Type B pancreatic cell (in vitro differentiated cells): Measurements from ENCODE around the gene TENT4B. TPM values are rescaled to one million over a fixed set of nuclear protein-coding genes. Genes with fewer than 3 reads are reported as not detected.

Experiments used
- DNase-seq: peaks from one replicate; pipeline ENCODE4 v3.0.0; 2021; ENCODE audit warnings: mixed read lengths; ENCODE audit not compliant: unreplicated experiment; ENCODE audit errors: extremely low spot score
- H3K27ac Mint-ChIP-seq: 2 replicates; pipeline ENCODE4 v1.8.0; 2021; ENCODE audit warnings: mild to moderate bottlenecking, mixed read lengths
- H3K27me3 Mint-ChIP-seq: 2 replicates; pipeline ENCODE4 v1.8.0; 2021; ENCODE audit warnings: mixed read lengths
- H3K36me3 Mint-ChIP-seq: 2 replicates; pipeline ENCODE4 v1.8.0; 2021; ENCODE audit warnings: mixed read lengths
- H3K4me1 Mint-ChIP-seq: one replicate; pipeline ENCODE4 v1.8.0; 2021; ENCODE audit warnings: mixed read lengths; ENCODE audit not compliant: unreplicated experiment
- H3K4me3 Mint-ChIP-seq: 2 replicates; pipeline ENCODE4 v1.8.0; 2021; ENCODE audit warnings: mild to moderate bottlenecking, mixed read lengths
- H3K9me3 Mint-ChIP-seq: 2 replicates; pipeline ENCODE4 v1.8.0; 2021; ENCODE audit warnings: mixed read lengths
- total RNA-seq: library from RNA; stranded (reverse); gene quantifications from 2 replicates; pipeline ENCODE4 v1.2.1, GENCODE V29; 2021; ENCODE audit warnings: low replicate concordance
- TF ChIP-seq, protein P1 (sequence below): fragments of 200-600 bp; sonication (generic); conservative IDR thresholded peaks from 2 replicates; pipeline ENCODE4 v1.5.0; 2021; ENCODE audit warnings: antibody characterized with exemption, mild to moderate bottlenecking

The TENT4B gene
- total RNA-seq, 1 donor from 2014 or later = 14.1 TPM

DNA sequence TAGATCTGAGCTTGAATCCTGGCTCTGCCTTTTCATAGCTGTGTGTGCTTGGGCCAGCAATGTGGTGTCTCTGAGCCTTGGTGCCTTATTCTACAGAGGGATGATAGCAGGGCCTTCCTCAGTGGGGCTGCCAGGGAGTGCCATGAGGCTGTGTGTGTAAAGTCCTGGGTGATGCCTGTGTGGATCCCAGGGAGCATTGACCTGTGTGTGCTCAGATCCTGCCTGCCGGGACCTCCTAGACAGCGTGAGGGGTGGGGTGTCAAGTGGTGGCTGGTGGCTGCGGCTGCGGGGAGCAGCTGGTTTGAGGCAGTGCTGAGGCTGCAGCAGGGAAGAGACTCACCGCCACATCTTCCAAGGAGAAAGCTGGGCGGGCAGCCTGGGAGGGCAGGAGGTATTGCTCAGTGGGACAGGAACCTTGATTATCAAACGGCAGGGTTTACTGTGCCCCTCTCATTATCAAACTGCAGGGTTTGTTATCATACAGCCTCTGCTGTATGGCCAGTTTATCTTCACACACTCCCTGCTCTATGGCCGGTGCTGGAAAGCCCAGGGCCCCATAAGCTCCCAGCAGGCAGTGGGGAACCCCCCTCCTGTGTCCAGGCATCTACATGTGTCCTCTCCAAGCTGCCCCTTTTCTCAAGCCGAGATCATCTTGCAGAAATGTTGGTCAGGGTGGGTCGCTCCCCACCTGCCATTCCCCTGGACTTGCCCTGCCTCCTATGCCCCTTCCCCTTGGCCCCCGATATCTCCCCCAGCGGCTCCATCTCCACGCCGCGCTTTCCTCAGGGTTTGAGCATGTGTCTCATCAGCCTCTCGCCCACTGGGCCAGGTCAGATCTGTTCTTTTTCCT lies 110.2 kb downstream of the TENT4B start:
- H3K4me1 Mint-ChIP-seq = peaks cover 46% of the 10 kb centered on the region
- no peak overlapping the region for H3K27ac Mint-ChIP-seq
- H3K9me3 Mint-ChIP-seq = no peaks in the 10 kb centered on the region
- no peak for DNase-seq
- TF ChIP-seq, protein P1, sequence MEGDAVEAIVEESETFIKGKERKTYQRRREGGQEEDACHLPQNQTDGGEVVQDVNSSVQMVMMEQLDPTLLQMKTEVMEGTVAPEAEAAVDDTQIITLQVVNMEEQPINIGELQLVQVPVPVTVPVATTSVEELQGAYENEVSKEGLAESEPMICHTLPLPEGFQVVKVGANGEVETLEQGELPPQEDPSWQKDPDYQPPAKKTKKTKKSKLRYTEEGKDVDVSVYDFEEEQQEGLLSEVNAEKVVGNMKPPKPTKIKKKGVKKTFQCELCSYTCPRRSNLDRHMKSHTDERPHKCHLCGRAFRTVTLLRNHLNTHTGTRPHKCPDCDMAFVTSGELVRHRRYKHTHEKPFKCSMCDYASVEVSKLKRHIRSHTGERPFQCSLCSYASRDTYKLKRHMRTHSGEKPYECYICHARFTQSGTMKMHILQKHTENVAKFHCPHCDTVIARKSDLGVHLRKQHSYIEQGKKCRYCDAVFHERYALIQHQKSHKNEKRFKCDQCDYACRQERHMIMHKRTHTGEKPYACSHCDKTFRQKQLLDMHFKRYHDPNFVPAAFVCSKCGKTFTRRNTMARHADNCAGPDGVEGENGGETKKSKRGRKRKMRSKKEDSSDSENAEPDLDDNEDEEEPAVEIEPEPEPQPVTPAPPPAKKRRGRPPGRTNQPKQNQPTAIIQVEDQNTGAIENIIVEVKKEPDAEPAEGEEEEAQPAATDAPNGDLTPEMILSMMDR = no peak
- H3K27me3 Mint-ChIP-seq = no peaks in the 10 kb centered on the region
- H3K36me3 Mint-ChIP-seq = peaks cover 4% of the 10 kb centered on the region
- H3K4me3 Mint-ChIP-seq = no peak overlapping the region

- Mint-ChIP-seq H3K4me1 (peaks cover 40% of the 10 kb centered on the region), H3K27ac (peak overlapping the region; percentile 2), H3K36me3 (peaks cover 4% of the 10 kb centered on the region), H3K9me3 (no peaks in the 10 kb centered on the region), H3K27me3 (no peaks in the 10 kb centered on the region), H3K4me3 (no peak overlapping the region)
- no peak for DNase-seq
- TF ChIP-seq, protein P1 = no peak
Observed at GRCh38 chr16:50263940-50264929, 111.1 kb downstream of the TENT4B start.

DNA sequence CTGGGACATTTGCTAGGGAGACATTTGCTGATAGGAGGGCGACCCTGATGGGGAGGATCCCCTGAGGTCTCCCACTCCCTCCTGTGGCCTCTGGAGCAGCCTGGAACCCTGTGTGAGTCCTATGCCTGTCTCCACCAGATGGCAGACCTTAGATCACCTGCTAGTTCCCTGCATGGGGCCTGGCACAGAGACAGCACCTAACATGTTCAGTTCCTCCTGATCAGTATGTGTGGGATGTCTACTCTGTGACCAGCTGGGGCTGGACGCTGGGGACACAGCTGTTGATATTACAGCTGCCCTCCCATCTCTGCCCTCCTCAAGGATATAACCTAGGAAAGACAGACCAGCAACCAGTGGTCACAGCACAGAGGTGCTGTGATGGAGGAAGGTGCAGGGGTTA lies 112.2 kb downstream of the TENT4B start:
- DNase-seq = no peak
- Mint-ChIP-seq H3K36me3 (peaks cover 4% of the 10 kb centered on the region), H3K4me1 (peaks cover 29% of the 10 kb centered on the region), H3K4me3 (no peak overlapping the region), H3K27me3 (no peaks in the 10 kb centered on the region), H3K9me3 (no peaks in the 10 kb centered on the region), H3K27ac (no peak overlapping the region)
- TF ChIP-seq, protein P1 = no peak

GRCh38 chr16:50265716-50266336 lies 112.7 kb downstream of the TENT4B start:
- Mint-ChIP-seq H3K36me3 (peaks cover 4% of the 10 kb centered on the region), H3K4me3 (no peak overlapping the region), H3K27ac (no peak overlapping the region), H3K27me3 (no peaks in the 10 kb centered on the region), H3K4me1 (peaks cover 27% of the 10 kb centered on the region), H3K9me3 (no peaks in the 10 kb centered on the region)
- TF ChIP-seq, protein P1 = no peak
- no peak for DNase-seq

DNA sequence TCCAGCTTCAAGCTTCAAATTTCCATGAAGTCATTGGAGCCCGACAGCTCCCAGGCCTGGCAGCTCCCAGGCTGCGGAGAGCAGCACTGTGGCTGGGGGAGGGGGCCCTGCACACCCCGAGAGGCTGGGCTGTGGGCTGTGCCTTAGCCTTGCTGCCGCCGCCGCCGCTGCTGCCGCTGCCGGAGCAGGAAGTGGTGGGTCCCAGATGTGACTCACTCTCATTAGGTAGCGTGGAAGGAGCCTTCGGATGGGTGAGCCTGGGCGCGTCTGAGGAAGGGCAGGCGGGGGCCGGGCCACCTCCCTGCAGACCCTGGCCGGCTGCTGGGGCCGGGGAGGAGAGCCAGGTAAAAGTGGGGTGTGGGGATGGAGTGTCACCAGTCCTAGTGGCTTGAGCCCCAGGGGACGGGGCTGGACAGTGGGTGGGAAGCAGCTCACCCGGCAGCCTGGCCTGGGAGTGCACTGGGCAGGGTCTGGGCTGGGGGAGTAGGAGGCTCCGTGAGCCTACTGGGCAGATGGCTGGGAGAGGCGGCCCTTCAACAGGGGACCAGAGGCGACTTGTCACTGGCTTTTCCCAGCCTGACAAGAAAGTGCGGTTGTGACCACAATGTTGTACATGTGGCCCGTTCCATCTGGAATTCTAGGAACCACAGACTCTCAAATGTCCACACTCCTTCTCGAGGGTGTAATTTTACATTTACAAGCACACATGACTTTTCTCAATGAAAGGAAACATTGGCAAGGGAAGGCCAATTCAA lies 113.4 kb downstream of the TENT4B start, which contains the start of gene ADCY7:
Gene ADCY7 (plus strand): TSS at position 215 of the 755 bp plus-strand sequence. CDS start 21,629 bp downstream, outside the sequence.
- no peak within 1 kb of the TSS for H3K4me3 Mint-ChIP-seq

More for the DNA sequence above, 113.4 kb downstream of the TENT4B start, which contains the start of gene ADCY7:
- peak within 1 kb of the TSS; percentile 50 for H3K27ac Mint-ChIP-seq
- no peaks in the 10 kb centered on the region for H3K27me3 Mint-ChIP-seq
- peaks cover 4% of the 10 kb centered on the region for H3K36me3 Mint-ChIP-seq
- H3K4me1 Mint-ChIP-seq = peaks cover 27% of the 10 kb centered on the region
- DNase-seq = no peak
- H3K9me3 Mint-ChIP-seq = no peaks in the 10 kb centered on the region
- TF ChIP-seq, protein P1 = no peak
